Trophoblast cell (in vitro differentiated cells and primary cell): ENCODE measurements around the gene GAGE12J. TPM values are rescaled to one million over a fixed set of nuclear protein-coding genes. Genes with fewer than 3 reads are reported as not detected.
"Not testable (repeated sequence)": the region's sequence is repeated elsewhere in the genome, so short reads cannot be mapped to it uniquely, and the experiment has no call there.

Experiments
- DNase-seq, 2 donors: peaks; one replicate each; pipeline ENCODE4 v3.0.0-alpha.2; 2016
- H2AFZ ChIP-seq: 2 replicates; pipeline ENCODE4 v1.6.1; 2013; ENCODE audit warnings: low read length, moderate library complexity, mild to moderate bottlenecking; ENCODE audit not compliant: insufficient read depth, poor library complexity
- H2AK5ac ChIP-seq: 2 replicates; pipeline ENCODE4 v1.6.1; 2013; ENCODE audit warnings: mild to moderate bottlenecking, low read length
- H2BK120ac ChIP-seq: 2 replicates; pipeline ENCODE4 v1.6.1; 2013; ENCODE audit warnings: low read length, mild to moderate bottlenecking, moderate library complexity; ENCODE audit not compliant: insufficient read depth, poor library complexity
- H2BK12ac ChIP-seq: 2 replicates; pipeline ENCODE4 v1.6.1; 2013; ENCODE audit warnings: mild to moderate bottlenecking, low read length, moderate library complexity
- H2BK5ac ChIP-seq: 2 replicates; pipeline ENCODE4 v1.6.1; 2013; ENCODE audit warnings: low read length, low read depth, moderate library complexity, mild to moderate bottlenecking; ENCODE audit not compliant: poor library complexity
- H3K14ac ChIP-seq: 2 replicates; pipeline ENCODE4 v1.6.1; 2013; ENCODE audit warnings: mild to moderate bottlenecking, low read length
- H3K18ac ChIP-seq: 2 replicates; pipeline ENCODE4 v1.6.1; 2013; ENCODE audit warnings: mild to moderate bottlenecking, low read length
- H3K23ac ChIP-seq: 2 replicates; pipeline ENCODE4 v1.6.1; 2013; ENCODE audit warnings: low read length
- H3K27ac ChIP-seq: 2 replicates; pipeline ENCODE4 v1.5.1; 2013; ENCODE audit warnings: low read depth, mild to moderate bottlenecking, inconsistent platforms, low read length, moderate library complexity
- H3K27me3 ChIP-seq: 2 replicates; pipeline ENCODE4 v1.6.1; 2013; ENCODE audit warnings: inconsistent platforms, mild to moderate bottlenecking, low read length, moderate library complexity; ENCODE audit not compliant: insufficient read depth
- H3K36me3 ChIP-seq, 2 experiments: 1 replicate in 1 of 2; 2 replicates in 1 of 2; pipeline ENCODE4 v1.6.1; 2013; ENCODE audit warnings: low read length in 2 of 2, mild to moderate bottlenecking in 2 of 2, moderate library complexity in 1 of 2; ENCODE audit not compliant: insufficient read depth in 2 of 2, control insufficient read depth in 1 of 2
- H3K4ac ChIP-seq: 2 replicates; pipeline ENCODE4 v1.6.1; 2013; ENCODE audit warnings: low read depth, mild to moderate bottlenecking, low read length, moderate library complexity
- H3K4me1 ChIP-seq, 2 experiments: 1 replicate in 1 of 2; 2 replicates in 1 of 2; pipeline ENCODE4 v1.6.1; 2013; ENCODE audit warnings: low read length in 2 of 2, mild to moderate bottlenecking in 2 of 2, moderate library complexity in 1 of 2; ENCODE audit not compliant: insufficient read depth in 2 of 2, control insufficient read depth in 1 of 2
- H3K4me2 ChIP-seq: 2 replicates; pipeline ENCODE4 v1.6.1; 2013; ENCODE audit warnings: inconsistent platforms, mild to moderate bottlenecking, low read length, moderate library complexity
- H3K4me3 ChIP-seq: 2 replicates; pipeline ENCODE4 v1.5.1; 2013; ENCODE audit warnings: mild to moderate bottlenecking, low read depth, low read length, inconsistent platforms
- H3K79me1 ChIP-seq: one replicate; pipeline ENCODE4 v1.6.1; 2013; ENCODE audit warnings: low read length
- H3K79me2 ChIP-seq: 2 replicates; pipeline ENCODE4 v1.6.1; 2013; ENCODE audit warnings: low read length, mild to moderate bottlenecking; ENCODE audit not compliant: control insufficient read depth, insufficient read depth, poor library complexity
- H3K9ac ChIP-seq: 2 replicates; pipeline ENCODE4 v1.6.1; 2013; ENCODE audit warnings: mild to moderate bottlenecking, low read length
- H3K9me3 ChIP-seq: 2 replicates; pipeline ENCODE4 v1.6.1; 2013; ENCODE audit warnings: low read depth, mild to moderate bottlenecking, control low read depth, inconsistent platforms, low read length; ENCODE audit not compliant: insufficient read depth
- H4K12ac ChIP-seq: 2 replicates; pipeline ENCODE4 v1.6.1; 2013; ENCODE audit warnings: low read depth, mild to moderate bottlenecking, low read length, moderate library complexity
- H4K8ac ChIP-seq: 2 replicates; pipeline ENCODE4 v1.6.1; 2013; ENCODE audit warnings: low read depth, mild to moderate bottlenecking, low read length, moderate library complexity
- H4K91ac ChIP-seq: one replicate; pipeline ENCODE4 v1.6.1; 2013; ENCODE audit warnings: low read depth, mild to moderate bottlenecking, low read length, moderate library complexity
- WGBS: extraction: QIAGEN DNeasy Blood & Tissue Kit; methylation state at CpG from one replicate; pipeline ENCODE4 v1.1.7; 2013; ENCODE audit warnings: missing lambda C conversion rate; ENCODE audit not compliant: insufficient read length, insufficient coverage; ENCODE audit errors: extremely low coverage; 5-methylcytosine and 5-hydroxymethylcytosine counted together
- polyA plus RNA-seq: library from polyadenylated mRNA; stranded (reverse); fragments of 200-250 nt; gene quantifications from 2 replicates; pipeline ENCODE4 v1.2.3, GENCODE V29; 2013

Gene GAGE12J
- not detected in 2 replicates for polyA plus RNA-seq

DNA sequence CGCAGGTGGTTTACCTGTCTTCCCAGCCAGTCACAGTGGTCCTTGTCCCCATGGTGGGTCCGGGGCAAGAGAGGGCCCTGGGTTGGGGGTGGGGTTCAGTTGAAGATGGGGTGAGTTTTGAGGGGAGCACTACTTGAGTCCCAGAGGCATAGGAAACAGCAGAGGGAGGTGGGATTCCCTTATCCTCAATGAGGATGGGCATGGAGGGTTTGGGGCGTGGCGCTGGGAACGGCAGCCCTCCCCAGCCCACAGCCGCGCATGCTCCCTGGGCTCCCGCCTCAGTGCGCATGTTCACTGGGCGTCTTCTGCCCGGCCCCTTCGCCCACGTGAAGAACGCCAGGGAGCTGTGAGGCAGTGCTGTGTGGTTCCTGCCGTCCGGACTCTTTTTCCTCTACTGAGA is at the start of gene GAGE12J:
GAGE12J (plus strand) TSS at position 301 of the 400 bp plus-strand sequence. CDS start 1,157 bp downstream, outside the sequence.
- not testable (repeated sequence) for DNase-seq, H3K14ac ChIP-seq, H3K9ac ChIP-seq, H4K91ac ChIP-seq, H4K12ac ChIP-seq, H3K79me2 ChIP-seq, H2BK120ac ChIP-seq, H3K79me1 ChIP-seq, H4K8ac ChIP-seq, H3K4ac ChIP-seq, H2AK5ac ChIP-seq, H2BK5ac ChIP-seq, H3K18ac ChIP-seq, H3K23ac ChIP-seq, H3K36me3 ChIP-seq, H3K4me2 ChIP-seq, H3K27ac ChIP-seq, H3K27me3 ChIP-seq, H3K4me3 ChIP-seq, H2BK12ac ChIP-seq, H3K4me1 ChIP-seq, H3K9me3 ChIP-seq, H2AFZ ChIP-seq
- no CpG with 5 or more reads among the region's 16 CpGs for WGBS

DNA sequence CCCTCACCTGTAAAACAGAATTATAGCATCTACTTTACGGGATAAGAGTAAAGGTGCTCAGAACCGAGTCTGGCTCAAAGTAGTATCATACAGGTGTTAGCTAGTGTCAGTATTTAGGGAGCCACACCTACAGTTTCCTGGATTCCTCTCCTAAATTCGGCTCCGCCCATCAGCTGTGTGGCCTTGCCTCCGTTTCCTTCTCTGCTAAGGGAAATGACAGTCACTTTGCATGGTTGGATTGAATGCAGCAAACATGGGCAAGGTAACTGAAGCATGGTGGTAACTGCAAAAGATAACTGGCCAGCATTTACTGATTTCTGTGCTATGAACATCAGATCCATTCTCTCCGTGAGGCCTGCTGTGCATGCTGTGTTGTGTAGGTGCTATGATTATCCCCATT is 49.4 kb upstream of the GAGE12J start:
- Histone ChIP-seq H4K8ac (no peak overlapping the region), H2AFZ (no peak overlapping the region), H3K14ac (no peak overlapping the region), H2BK120ac (no peak overlapping the region), H3K4me2 (no peak overlapping the region), H3K23ac (no peak overlapping the region), H2BK12ac (no peak overlapping the region), H3K79me1 (peaks cover 14% of the 10 kb centered on the region), H3K36me3 (peaks cover 1 to 2% of the 10 kb centered on the region in 2 experiments), H3K27ac (no peak overlapping the region), H3K79me2 (peaks cover 10% of the 10 kb centered on the region), H3K9me3 (no peaks in the 10 kb centered on the region), H3K9ac (no peak overlapping the region), H2AK5ac (no peak overlapping the region), H3K4me3 (no peak overlapping the region), H4K12ac (no peak overlapping the region), H3K4me1 (peaks cover 13 to 17% of the 10 kb centered on the region in 2 experiments), H3K18ac (no peak overlapping the region), H3K4ac (no peak overlapping the region), H2BK5ac (no peak overlapping the region), H3K27me3 (no peaks in the 10 kb centered on the region), H4K91ac (no peak overlapping the region)
- no peak for DNase-seq
- no CpG with 5 or more reads among the region's 6 CpGs for WGBS

DNA sequence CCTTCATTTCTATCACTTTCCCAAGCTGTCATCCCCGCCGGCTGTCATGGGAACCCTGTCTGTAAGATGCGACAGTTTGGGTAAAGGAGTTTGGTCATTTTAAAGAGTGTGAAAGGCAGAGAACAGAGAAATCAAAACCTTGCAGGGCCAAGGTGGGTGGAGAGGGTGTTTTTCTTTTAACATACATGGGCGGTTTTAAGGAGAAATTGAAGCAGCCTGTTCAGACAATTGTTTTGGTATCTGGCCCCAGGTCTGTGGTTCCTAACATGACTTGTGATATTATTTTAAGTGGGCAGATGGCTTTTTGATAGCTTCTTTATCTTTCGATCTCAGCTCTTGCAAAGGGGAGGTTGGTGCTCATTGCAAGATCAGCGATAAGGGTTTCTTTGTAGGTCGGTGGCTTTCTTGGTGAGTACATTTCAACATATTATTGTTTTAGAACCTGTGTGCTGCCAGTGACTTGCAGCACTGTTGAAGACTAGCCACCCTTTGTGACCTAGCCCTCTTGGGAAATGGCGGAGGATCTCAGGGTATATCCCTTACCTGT is 48.6 kb upstream of the GAGE12J start:
- no peak overlapping the region for H3K9ac ChIP-seq
- peaks cover 1 to 2% of the 10 kb centered on the region in 2 experiments for H3K36me3 ChIP-seq
- H2BK120ac ChIP-seq, result no peak overlapping the region
- peaks cover 13 to 17% of the 10 kb centered on the region in 2 experiments for H3K4me1 ChIP-seq
- H2BK12ac ChIP-seq, result no peak overlapping the region
- no peak overlapping the region for H2AK5ac ChIP-seq
- H2AFZ ChIP-seq, result no peak overlapping the region
- H3K18ac ChIP-seq, result no peak overlapping the region
- H3K27me3 ChIP-seq, result no peaks in the 10 kb centered on the region
- H3K14ac ChIP-seq, result no peak overlapping the region
- no peak overlapping the region for H3K4me3 ChIP-seq
- H4K8ac ChIP-seq, result no peak overlapping the region
- no peak overlapping the region for H3K27ac ChIP-seq
- no peak overlapping the region for H3K23ac ChIP-seq
- H3K4me2 ChIP-seq, result no peak overlapping the region
- H4K12ac ChIP-seq, result no peak overlapping the region
- no peak overlapping the region for H3K4ac ChIP-seq
- no peaks in the 10 kb centered on the region for H3K9me3 ChIP-seq
- peaks cover 10% of the 10 kb centered on the region for H3K79me2 ChIP-seq
- no peak overlapping the region for H4K91ac ChIP-seq
- H3K79me1 ChIP-seq, result peaks cover 14% of the 10 kb centered on the region
- H2BK5ac ChIP-seq, result no peak overlapping the region
- WGBS, result no CpG with 5 or more reads among the region's 8 CpGs
- no peak for DNase-seq

GRCh38 chrX:49276207-49276606 is 45.6 kb upstream of the GAGE12J start:
- H3K4me3 ChIP-seq, result no peak overlapping the region
- H2BK12ac ChIP-seq, result no peak overlapping the region
- no peaks in the 10 kb centered on the region for H3K27me3 ChIP-seq
- H3K36me3 ChIP-seq, result peaks cover 0 to 1% of the 10 kb centered on the region in 2 experiments
- peaks cover 4 to 5% of the 10 kb centered on the region in 2 experiments for H3K4me1 ChIP-seq
- H2BK120ac ChIP-seq, result no peak overlapping the region
- H2AK5ac ChIP-seq, result no peak overlapping the region
- no peaks in the 10 kb centered on the region for H3K79me1 ChIP-seq
- no peak overlapping the region for H3K4me2 ChIP-seq
- H3K4ac ChIP-seq, result no peak overlapping the region
- no peak overlapping the region for H3K9ac ChIP-seq
- no CpG with 5 or more reads among the region's 1 CpG for WGBS
- H4K91ac ChIP-seq, result no peak overlapping the region
- no peak overlapping the region for H2AFZ ChIP-seq
- no peak overlapping the region for H3K18ac ChIP-seq
- H3K27ac ChIP-seq, result no peak overlapping the region
- H4K12ac ChIP-seq, result no peak overlapping the region
- no peak overlapping the region for H2BK5ac ChIP-seq
- no peak overlapping the region for H4K8ac ChIP-seq
- H3K9me3 ChIP-seq, result no peaks in the 10 kb centered on the region
- H3K14ac ChIP-seq, result no peak overlapping the region
- no peaks in the 10 kb centered on the region for H3K79me2 ChIP-seq
- H3K23ac ChIP-seq, result no peak overlapping the region
- DNase-seq, result no peak
